ENCODE data around the gene WWP2.
"Not testable (repeated sequence)": the region's sequence is repeated elsewhere in the genome, so short reads cannot be mapped to it uniquely, and the experiment has no call there.

The WWP2 gene

GRCh38 chr16:69831212-69832123, 69.3 kb downstream of the WWP2 start:
- DNase-seq (ENCODE audit: low read depth in 2 of 2): no peak

- DNase-seq (ENCODE audit: low read depth in 2 of 2): no peak
Measured at GRCh38 chr16:69833357-69834282, 71.5 kb downstream of the WWP2 start.

- DNase-seq (ENCODE audit: low read depth in 2 of 2): no peak
Measured at GRCh38 chr16:69834807-69835466, 72.8 kb downstream of the WWP2 start.

GRCh38 chr16:69836257-69836656, 74.1 kb downstream of the WWP2 start:
- no peak for DNase-seq (ENCODE audit: low read depth in 2 of 2)

- no peak for DNase-seq (ENCODE audit: low read depth in 2 of 2)
Measured at GRCh38 chr16:69837380-69837779, 75.2 kb downstream of the WWP2 start.

- DNase-seq (ENCODE audit: low read depth in 2 of 2): no peak
Measured at GRCh38 chr16:69838489-69838888, 76.4 kb downstream of the WWP2 start.

GRCh38 chr16:69839240-69839688, 77.1 kb downstream of the WWP2 start:
- no peak for DNase-seq (ENCODE audit: low read depth in 2 of 2)

- DNase-seq (ENCODE audit: low read depth in 2 of 2): no peak
Measured at GRCh38 chr16:69839798-69840409, 77.8 kb downstream of the WWP2 start.

GRCh38 chr16:69840975-69841374, 78.8 kb downstream of the WWP2 start:
- DNase-seq (ENCODE audit: low read depth in 2 of 2): no peak

- DNase-seq (ENCODE audit: low read depth in 2 of 2): no peak
Measured at GRCh38 chr16:69844441-69844840, 82.3 kb downstream of the WWP2 start.

GRCh38 chr16:69845181-69845580, 83.0 kb downstream of the WWP2 start:
- DNase-seq (ENCODE audit: low read depth in 2 of 2): no peak

GRCh38 chr16:69847643-69848042, 85.5 kb downstream of the WWP2 start:
- DNase-seq (ENCODE audit: low read depth in 2 of 2): no peak

GRCh38 chr16:69848637-69849545, 86.8 kb downstream of the WWP2 start:
- no peak for DNase-seq (ENCODE audit: low read depth in 2 of 2)

GRCh38 chr16:69851491-69852240, 89.5 kb downstream of the WWP2 start:
- no peak for DNase-seq (ENCODE audit: low read depth in 2 of 2)

GRCh38 chr16:69852815-69853214, 90.7 kb downstream of the WWP2 start:
- no peak for DNase-seq (ENCODE audit: low read depth in 2 of 2)

- no peak for DNase-seq (ENCODE audit: low read depth in 2 of 2)
Measured at GRCh38 chr16:69853481-69853880, 91.3 kb downstream of the WWP2 start.

GRCh38 chr16:69854776-69855175, 92.6 kb downstream of the WWP2 start:
- DNase-seq (ENCODE audit: low read depth in 2 of 2): not testable (repeated sequence)

- DNase-seq (ENCODE audit: low read depth in 2 of 2): no peak
Measured at GRCh38 chr16:69855592-69855991, 93.5 kb downstream of the WWP2 start.

GRCh38 chr16:69858191-69859104, 96.3 kb downstream of the WWP2 start:
- DNase-seq (ENCODE audit: low read depth in 2 of 2): no peak
